Esophagus squamous epithelium (tissue), 4 donors: Measurements from ENCODE around the gene FILIP1.

Experiments
- CTCF ChIP-seq, 6 experiments: fragments of 450-650 bp in 4 of 6; fragments of 200-600 bp in 2 of 6; sonication (generic) in 2 of 6; IDR thresholded peaks; one replicate each; pipeline ENCODE4 v1.5.1; 2016 to 2019; ENCODE audit warnings: antibody characterized with exemption in 6 of 6, mild to moderate bottlenecking in 4 of 6, moderate library complexity in 4 of 6
- POLR2A ChIP-seq, 4 donors: fragments of 450-650 bp; IDR thresholded peaks; one replicate each; pipeline ENCODE4 v1.6.1; 2017; ENCODE audit warnings: antibody characterized with exemption in 4 of 4, mild to moderate bottlenecking in 4 of 4, moderate library complexity in 3 of 4

DNA sequence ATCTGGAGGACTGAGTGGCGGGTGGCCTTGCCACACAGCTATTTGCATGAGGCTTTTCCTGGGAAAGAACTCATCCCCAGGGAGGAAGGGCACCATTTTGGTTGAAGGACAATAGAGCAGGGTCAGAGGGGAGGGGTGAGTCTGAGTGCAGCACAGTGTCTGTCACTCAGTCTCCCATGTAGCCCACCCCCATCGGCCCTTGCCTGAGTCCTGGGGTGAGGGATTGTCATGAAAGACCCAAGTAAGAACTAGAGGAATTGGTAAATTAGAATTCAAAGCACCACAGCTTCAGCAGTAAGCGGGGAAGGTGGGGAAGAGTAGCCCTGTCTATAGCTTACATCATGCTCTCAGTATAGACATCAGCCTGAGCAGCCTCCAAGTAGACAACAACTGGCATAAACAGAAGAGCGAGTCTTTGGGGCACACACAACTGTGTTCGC is 118.6 kb downstream of the FILIP1 start:
- TF ChIP-seq CTCF (IDR thresholded peaks at IDR 0.05) (no peak), POLR2A (IDR thresholded peaks at IDR 0.05) (no peak)
